ENCODE results near the gene CHKA. TPM values are rescaled to one million over a fixed set of nuclear protein-coding genes. Genes with fewer than 3 reads are reported as not detected.
A peak's percentile ranks its signal among the peaks of the same experiment; 100 is the strongest.

The CHKA gene
- total and polyA plus RNA-seq, 9 of the 15 experiments (the other 6 are each of a cell fraction or from before 2014, with no cell fraction given): 3.6 to 37.0 (median 30.2) TPM

DNA sequence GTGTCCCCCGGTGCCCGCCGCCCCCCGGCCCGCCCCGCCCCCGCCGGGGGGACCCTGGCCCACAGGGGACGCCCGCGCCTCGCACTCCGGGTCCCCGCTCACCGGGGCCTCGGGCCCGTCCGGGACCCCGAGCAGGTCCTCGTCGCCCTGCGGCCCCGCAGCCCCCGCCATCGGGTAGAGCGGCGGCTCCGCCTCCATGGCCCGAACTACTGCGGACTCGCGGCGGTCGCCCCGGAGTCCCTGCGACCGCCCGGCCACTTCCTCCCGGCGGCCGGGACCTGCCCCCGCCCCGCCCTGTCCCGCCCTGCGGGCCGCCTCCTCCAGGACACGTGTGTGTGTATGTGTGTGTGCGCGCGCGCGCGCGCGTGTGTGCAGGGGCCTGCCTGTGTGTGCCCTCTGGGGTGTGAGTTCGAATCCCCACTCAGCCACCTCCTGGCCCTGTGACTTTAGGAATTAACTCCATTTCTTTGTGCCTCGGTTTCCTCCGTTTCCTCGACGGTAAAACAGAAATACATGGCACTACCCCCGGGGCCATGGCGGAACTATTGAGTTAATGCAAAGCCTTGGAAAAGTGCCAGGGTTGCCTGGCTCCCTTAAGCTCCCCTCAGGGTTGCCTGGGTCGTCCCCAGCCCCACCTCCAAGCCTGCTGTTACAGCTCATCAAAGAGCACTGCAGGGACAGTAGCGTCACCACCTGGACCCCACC is 117.2 kb downstream of the CHKA start, which contains the start of gene UNC93B1 (continued):
- TF ChIP-seq SLC30A9 (CRISPR knock-in tag; IDR thresholded peaks at IDR 0.05) (no peak), SAFB (IDR thresholded peaks at IDR 0.05; ENCODE audit: borderline replicate concordance, low read depth, low read length) (no peak), ZNF398 (CRISPR knock-in tag; IDR thresholded peaks at IDR 0.05) (no peak), HIVEP1 (CRISPR knock-in tag; IDR thresholded peaks at IDR 0.05) (no peak), MED1 (CRISPR knock-in tag; IDR thresholded peaks at IDR 0.05; ENCODE audit: borderline replicate concordance) (no peak), RCOR1 (IDR thresholded peaks at IDR 0.05; ENCODE audit: borderline replicate concordance in 1 of 2, low read depth in 2 of 2, low read length in 2 of 2) (no peak; a peak in 1 of 4 replicates), PREB (CRISPR knock-in tag; IDR thresholded peaks at IDR 0.05) (no peak), FOXK2 (conservative IDR thresholded peaks at IDR 0.05 in 1 of 2, IDR thresholded peaks at IDR 0.05 in 1 of 2; ENCODE audit: low read depth in 2 of 2) (0 out of 4 replicates have a peak, but pooled peaks have one; percentile 31 to 37), PCBP1 (IDR thresholded peaks at IDR 0.05; ENCODE audit: low read depth, low read length, poor library complexity, severe bottlenecking) (peak; percentile 21), ZSCAN29 (IDR thresholded peaks at IDR 0.05) (no peak), CREBBP (IDR thresholded peaks at IDR 0.05; ENCODE audit: low read depth, low read length) (no peak), CBX5 (IDR thresholded peaks at IDR 0.05; ENCODE audit: borderline replicate concordance, low read depth) (no peak), FOXJ3 (CRISPR knock-in tag; IDR thresholded peaks at IDR 0.05) (no peak), ZNF354B (CRISPR knock-in tag; IDR thresholded peaks at IDR 0.05) (no peak), ZNF140 (CRISPR knock-in tag; IDR thresholded peaks at IDR 0.05) (no peak), CBFB (CRISPR knock-in tag; IDR thresholded peaks at IDR 0.05) (no peak; the same call in 1 of the 2 replicates), THRAP3 (IDR thresholded peaks at IDR 0.05; ENCODE audit: borderline replicate concordance) (no peak), ZZZ3 (IDR thresholded peaks at IDR 0.05) (no peak), BCOR (IDR thresholded peaks at IDR 0.05) (0 out of 2 replicates have a peak, but pooled peaks have one; percentile 45), EP400 (IDR thresholded peaks at IDR 0.05) (peak; percentile 68), ZNF830 (CRISPR knock-in tag; IDR thresholded peaks at IDR 0.05) (no peak), SP1 (CRISPR knock-in tag; IDR thresholded peaks at IDR 0.05) (peak; percentile 51), POLR2A (conservative IDR thresholded peaks at IDR 0.05) (peak; percentile 50; the same call in 1 of the 2 replicates), TCFL5 (CRISPR knock-in tag; conservative IDR thresholded peaks at IDR 0.05) (no peak), KLF13 (tag; IDR thresholded peaks at IDR 0.05; ENCODE audit: borderline replicate concordance, low read depth) (no peak), ARNT (IDR thresholded peaks at IDR 0.05) (0 out of 4 replicates have a peak, but pooled peaks of 1 of the 2 experiments have one; percentile 32), BACH1 (tag; IDR thresholded peaks at IDR 0.05) (no peak)
- TF ChIP-seq, protein P1, sequence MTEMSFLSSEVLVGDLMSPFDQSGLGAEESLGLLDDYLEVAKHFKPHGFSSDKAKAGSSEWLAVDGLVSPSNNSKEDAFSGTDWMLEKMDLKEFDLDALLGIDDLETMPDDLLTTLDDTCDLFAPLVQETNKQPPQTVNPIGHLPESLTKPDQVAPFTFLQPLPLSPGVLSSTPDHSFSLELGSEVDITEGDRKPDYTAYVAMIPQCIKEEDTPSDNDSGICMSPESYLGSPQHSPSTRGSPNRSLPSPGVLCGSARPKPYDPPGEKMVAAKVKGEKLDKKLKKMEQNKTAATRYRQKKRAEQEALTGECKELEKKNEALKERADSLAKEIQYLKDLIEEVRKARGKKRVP (CRISPR knock-in tag; IDR thresholded peaks at IDR 0.05): no peak
